Peyer's patch (tissue), 4 donors: ENCODE results near the gene NOVA2.

ENCODE experiments used
- CTCF ChIP-seq, 6 experiments: fragments of 450-650 bp in 4 of 6; fragments of 200-600 bp in 2 of 6; sonication (generic) in 1 of 6; IDR thresholded peaks; one replicate each; pipeline ENCODE4 v1.5.1; 2017 to 2019; ENCODE audit warnings: antibody characterized with exemption in 6 of 6, mild to moderate bottlenecking in 3 of 6, moderate library complexity in 1 of 6
- POLR2A ChIP-seq, 2 donors: fragments of 450-650 bp; IDR thresholded peaks; one replicate each; pipeline ENCODE4 v1.5.1; 2017; ENCODE audit warnings: antibody characterized with exemption in 2 of 2, mild to moderate bottlenecking in 2 of 2, moderate library complexity in 2 of 2

GRCh38 chr19:45967246-45967645 lies 6.4 kb downstream of the NOVA2 start:
- TF ChIP-seq CTCF (IDR thresholded peaks at IDR 0.05) (no peak), POLR2A (IDR thresholded peaks at IDR 0.05) (no peak)
